PFSK-1 (cell line): ENCODE results near the gene COL1A2.

Experiments
- FOXP2 ChIP-seq: optimal IDR thresholded peaks from 2 replicates; pipeline ENCODE3; 2011; ENCODE audit warnings: borderline replicate concordance, control low read depth, inconsistent platforms; ENCODE audit not compliant: insufficient read depth; ENCODE audit errors: extremely low read length, extremely low read depth
- POLR2AphosphoS5 ChIP-seq: IDR thresholded peaks from 2 replicates; pipeline ENCODE4 v1.6.1; 2012; ENCODE audit warnings: low read depth, mild to moderate bottlenecking, control low read depth, low read length, moderate library complexity
- SIN3A ChIP-seq: IDR thresholded peaks from 2 replicates; pipeline ENCODE4 v1.6.1; 2012; ENCODE audit warnings: mild to moderate bottlenecking, low read length, moderate library complexity, borderline replicate concordance; ENCODE audit not compliant: insufficient read depth
- TAF1 ChIP-seq: IDR thresholded peaks from 2 replicates; pipeline ENCODE4 v1.6.1; 2012; ENCODE audit warnings: low read length, control low read depth, borderline replicate concordance; ENCODE audit not compliant: insufficient read depth
- TF ChIP-seq, protein P1 (sequence below), 2 experiments: IDR thresholded peaks; 2 replicates each; pipeline versions ENCODE4 v1.6.1 to v1.8.0; 2011 to 2012; ENCODE audit warnings: low read depth in 2 of 2, low read length in 2 of 2, control low read depth in 1 of 2, inconsistent platforms in 1 of 2, mild to moderate bottlenecking in 1 of 2, moderate library complexity in 1 of 2; ENCODE audit not compliant: insufficient read depth in 1 of 2

COL1A2 gene

DNA sequence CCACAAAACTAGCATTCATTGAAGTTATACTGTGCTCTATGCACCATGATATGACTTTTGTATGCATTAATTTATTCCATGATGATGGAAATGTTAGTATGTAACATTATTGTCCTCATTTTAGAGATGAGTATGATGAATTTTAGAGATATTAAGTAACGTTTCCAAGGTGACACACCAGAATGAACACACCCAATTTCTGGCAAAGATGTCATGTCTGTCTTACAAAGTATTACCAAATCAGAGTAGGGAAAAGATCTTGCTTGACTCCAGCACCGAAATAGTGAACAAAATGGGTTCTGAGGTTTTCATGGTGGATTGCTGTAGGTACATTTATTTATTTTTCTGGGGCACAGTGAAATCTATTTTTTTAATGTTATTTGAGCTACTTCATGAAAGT is 33.8 kb upstream of the COL1A2 start:
- TF ChIP-seq, protein P1, sequence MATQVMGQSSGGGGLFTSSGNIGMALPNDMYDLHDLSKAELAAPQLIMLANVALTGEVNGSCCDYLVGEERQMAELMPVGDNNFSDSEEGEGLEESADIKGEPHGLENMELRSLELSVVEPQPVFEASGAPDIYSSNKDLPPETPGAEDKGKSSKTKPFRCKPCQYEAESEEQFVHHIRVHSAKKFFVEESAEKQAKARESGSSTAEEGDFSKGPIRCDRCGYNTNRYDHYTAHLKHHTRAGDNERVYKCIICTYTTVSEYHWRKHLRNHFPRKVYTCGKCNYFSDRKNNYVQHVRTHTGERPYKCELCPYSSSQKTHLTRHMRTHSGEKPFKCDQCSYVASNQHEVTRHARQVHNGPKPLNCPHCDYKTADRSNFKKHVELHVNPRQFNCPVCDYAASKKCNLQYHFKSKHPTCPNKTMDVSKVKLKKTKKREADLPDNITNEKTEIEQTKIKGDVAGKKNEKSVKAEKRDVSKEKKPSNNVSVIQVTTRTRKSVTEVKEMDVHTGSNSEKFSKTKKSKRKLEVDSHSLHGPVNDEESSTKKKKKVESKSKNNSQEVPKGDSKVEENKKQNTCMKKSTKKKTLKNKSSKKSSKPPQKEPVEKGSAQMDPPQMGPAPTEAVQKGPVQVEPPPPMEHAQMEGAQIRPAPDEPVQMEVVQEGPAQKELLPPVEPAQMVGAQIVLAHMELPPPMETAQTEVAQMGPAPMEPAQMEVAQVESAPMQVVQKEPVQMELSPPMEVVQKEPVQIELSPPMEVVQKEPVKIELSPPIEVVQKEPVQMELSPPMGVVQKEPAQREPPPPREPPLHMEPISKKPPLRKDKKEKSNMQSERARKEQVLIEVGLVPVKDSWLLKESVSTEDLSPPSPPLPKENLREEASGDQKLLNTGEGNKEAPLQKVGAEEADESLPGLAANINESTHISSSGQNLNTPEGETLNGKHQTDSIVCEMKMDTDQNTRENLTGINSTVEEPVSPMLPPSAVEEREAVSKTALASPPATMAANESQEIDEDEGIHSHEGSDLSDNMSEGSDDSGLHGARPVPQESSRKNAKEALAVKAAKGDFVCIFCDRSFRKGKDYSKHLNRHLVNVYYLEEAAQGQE (IDR thresholded peaks at IDR 0.05; ENCODE audit: insufficient read depth in 1 of 2, low read depth in 2 of 2, low read length in 2 of 2), result no peak
- TF ChIP-seq POLR2AphosphoS5 (no peak), TAF1 (no peak), SIN3A (no peak), FOXP2 (no peak)

DNA sequence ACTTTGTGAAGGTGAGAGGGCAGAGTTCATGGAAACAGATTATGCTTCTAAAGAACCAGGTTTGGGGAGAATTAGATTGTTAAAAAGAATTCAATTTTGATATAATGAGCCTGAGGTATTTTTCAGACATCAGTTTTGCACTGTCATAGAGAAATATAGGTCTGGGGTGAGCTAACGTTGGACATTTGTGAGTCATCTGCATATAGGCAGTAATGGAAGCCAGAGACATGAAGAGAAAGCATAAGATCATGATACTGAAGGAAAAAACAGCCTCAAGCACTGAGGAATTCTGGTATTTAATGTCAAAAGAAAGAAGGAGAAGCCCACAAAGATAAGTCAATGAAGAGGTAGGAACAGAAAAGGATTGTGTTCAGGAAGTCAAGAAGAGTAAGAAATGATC is 32.4 kb upstream of the COL1A2 start:
- TF ChIP-seq SIN3A (no peak), FOXP2 (no peak), POLR2AphosphoS5 (no peak), TAF1 (no peak)
- TF ChIP-seq, protein P1 (IDR thresholded peaks at IDR 0.05; ENCODE audit: insufficient read depth in 1 of 2, low read depth in 2 of 2, low read length in 2 of 2), result no peak

DNA sequence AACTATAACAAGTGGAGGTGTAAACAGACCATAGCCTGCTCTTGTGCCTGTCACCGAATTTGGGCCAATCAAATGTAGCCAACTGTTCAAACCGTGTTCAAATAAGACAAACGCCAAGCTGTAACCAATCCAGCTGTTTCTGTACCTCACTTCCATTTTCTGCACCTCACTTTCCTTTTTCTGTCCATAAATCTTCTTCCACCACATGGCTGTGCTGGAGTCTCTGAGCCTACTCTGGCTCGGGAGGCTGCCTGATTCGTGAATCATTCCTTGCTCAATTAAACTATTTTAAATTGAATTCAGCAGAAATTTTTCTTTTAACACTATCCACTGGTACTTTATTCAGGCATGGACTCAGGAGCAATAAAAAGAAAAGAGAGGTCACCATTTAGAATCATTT is 29.9 kb upstream of the COL1A2 start:
- TF ChIP-seq SIN3A, result no peak
- TF ChIP-seq, protein P1 (IDR thresholded peaks at IDR 0.05; ENCODE audit: insufficient read depth in 1 of 2, low read depth in 2 of 2, low read length in 2 of 2), result no peak
- no peak for TF ChIP-seq POLR2AphosphoS5
- no peak for TF ChIP-seq FOXP2
- no peak for TF ChIP-seq TAF1

DNA sequence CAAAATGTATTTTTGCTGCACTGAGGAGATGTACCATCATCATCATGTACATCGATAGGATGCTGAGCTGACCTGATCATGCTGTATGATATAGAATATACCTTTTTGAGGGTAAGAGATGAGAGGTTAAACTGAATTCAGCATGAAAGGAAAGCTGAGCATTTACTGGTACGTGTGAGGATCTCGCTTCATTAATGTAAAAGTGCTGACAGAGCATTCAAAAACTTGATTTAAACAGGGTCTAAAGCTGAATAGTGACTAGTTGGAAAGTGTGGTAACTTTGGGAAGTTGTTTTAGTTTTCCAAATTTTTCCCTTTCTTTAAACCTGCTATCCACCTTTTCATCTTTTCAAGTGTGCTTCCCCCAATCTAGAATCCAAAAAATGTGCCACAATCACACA is 28.5 kb upstream of the COL1A2 start:
- TF ChIP-seq POLR2AphosphoS5, result no peak
- TF ChIP-seq SIN3A, result no peak
- TF ChIP-seq, protein P1 (IDR thresholded peaks at IDR 0.05; ENCODE audit: insufficient read depth in 1 of 2, low read depth in 2 of 2, low read length in 2 of 2), result no peak
- TF ChIP-seq FOXP2, result no peak
- no peak for TF ChIP-seq TAF1

DNA sequence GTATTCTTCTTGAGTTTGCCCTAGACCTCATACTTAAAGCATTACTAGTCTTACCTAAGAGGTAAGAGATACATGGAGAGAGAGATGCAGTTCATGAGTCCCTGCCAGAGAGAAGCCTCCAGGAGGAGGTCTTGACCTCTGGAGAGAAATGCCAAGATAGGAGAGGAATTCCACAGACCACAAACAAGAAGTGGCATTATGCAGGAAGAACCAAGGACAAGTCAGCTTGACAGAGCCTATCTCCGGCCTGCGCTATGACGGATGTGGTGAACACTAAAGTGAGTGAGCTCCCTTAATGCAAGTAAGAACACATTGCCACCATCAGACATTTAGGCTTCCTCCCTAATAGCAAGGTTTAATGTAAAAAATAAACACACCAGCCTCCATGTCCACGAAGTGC is 27.9 kb upstream of the COL1A2 start:
- TF ChIP-seq TAF1, result no peak
- TF ChIP-seq POLR2AphosphoS5, result no peak
- TF ChIP-seq, protein P1 (IDR thresholded peaks at IDR 0.05; ENCODE audit: insufficient read depth in 1 of 2, low read depth in 2 of 2, low read length in 2 of 2), result no peak
- TF ChIP-seq SIN3A, result no peak
- TF ChIP-seq FOXP2, result no peak
